Midbrain (tissue), 1 donor: ENCODE results near the gene SKA2.
"Not testable (repeated sequence)": the region's sequence is repeated elsewhere in the genome, so short reads cannot be mapped to it uniquely, and the experiment has no call there.

Experiments used
- DNase-seq: peaks from one replicate; lab custom pipeline; 2025; lab: John Stamatoyannopoulos, UW

Gene SKA2

DNA sequence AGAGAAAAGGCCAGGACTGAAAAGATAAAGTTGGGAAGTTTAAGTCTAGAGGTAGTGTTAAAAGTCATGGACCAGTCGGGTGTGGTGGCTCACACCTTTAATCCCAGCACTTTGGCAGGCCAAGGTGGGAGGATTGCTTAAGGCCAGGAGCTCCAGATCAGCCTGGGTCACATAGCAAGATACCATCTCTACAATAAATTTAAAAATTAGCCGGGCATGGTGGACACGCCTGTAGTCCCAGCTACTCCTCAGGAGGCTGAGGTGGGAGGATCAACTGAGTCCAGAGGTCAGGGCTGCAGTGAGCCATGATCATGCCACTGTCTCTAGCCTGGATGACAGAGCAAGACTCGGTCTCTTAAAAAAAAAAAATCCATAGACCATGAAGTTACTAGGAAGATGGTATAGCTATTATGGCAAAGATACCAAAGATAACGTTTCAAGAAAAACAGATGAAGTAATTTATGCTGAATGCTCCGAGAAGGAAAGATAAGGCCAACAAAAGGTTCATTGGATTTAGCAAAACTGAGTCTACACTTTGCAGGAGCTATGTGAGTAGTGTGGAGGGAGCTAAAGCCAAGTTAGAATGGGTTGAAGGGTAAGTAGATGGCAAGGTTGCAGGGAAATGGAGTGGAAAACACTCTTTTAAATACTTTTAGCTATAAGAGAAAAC, 60.0 kb downstream of the SKA2 start:
- no peak for DNase-seq

DNA sequence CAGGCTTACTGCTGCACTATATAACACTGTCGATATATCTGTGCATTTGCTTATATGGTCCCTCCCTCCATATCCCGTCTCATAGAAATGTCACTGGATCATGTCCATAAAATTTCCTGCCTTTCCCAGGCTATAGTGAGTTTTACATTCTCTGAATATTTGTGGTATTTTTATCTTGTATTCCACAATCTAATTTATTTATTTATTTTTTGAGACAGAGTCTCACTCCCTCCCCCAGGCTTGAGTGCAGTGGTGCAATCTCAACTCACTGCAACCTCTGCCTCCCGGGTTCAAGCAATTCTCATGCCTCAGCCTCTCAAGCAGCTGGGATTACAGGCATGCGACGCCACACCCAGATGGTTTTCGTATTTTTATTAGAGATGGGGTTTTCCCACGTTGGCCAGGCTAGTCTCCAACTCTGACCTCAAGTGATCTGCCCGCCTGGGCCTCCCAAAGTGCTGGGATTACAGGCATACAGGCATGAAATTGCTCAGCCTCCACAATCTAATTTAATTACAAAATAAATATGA, 61.2 kb downstream of the SKA2 start:
- no peak for DNase-seq

DNA sequence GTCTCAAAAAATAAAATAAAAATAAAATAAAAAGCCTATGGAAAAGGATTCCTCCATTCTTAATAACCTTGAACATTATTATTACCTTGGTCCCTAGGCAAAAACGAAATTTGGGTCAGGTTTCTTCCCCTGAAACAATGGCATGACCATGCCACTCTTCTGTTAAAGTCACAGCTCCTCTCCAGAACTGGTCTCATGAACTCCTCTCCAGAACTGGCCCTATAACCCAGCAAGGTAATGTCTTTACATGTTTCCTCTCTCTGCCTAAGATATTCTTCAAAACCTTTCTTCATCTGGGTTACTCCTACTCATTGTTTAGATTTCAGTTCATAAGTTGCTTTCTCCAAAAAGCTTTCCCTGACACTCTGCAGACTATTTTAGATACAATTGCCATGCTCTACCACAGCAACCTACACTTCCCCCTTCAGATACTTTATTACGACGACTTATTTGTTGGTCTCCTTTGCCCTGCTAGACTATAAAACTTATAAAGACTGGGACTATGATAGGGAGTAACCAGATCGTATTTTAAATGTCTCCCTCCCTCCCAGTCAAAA, 61.8 kb downstream of the SKA2 start:
- DNase-seq = no peak

DNA sequence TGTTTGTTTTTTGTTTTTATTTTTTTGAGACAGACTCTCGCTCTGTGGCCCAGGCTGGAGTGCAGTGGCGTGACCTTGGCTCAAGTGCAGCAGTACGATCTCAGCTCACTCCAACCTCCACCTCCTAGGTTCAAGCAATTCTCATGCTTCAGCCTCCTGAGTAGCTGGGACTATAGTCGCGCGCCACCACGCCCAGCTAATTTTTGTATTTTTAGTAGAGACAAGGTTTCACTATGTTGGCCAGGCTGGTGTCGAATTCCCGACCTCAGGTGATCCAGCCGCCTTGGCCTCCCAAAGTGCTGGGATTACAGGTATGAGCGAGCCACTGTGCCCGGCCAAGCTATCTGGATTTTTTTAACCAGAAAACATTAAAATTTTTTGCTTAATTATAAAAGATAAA, 64.4 kb downstream of the SKA2 start:
- not testable (repeated sequence) for DNase-seq

DNA sequence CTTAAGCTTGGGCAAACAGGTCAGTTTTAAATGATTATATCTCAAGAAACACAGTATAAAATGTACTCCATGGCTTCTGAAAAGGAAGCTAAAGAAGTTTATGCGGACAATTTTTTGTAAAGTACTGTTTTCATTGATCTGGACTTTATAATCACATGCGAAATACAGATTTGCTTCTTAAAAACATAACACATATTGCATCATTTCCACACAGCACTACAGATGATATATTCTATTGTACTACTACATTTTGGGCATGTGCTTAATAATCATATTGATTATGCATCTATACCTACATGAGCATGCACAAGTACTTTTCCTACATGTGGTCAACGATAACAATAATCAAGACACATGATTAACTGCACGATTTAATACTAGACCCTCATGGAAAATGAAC, 70.8 kb downstream of the SKA2 start:
- no peak for DNase-seq

DNA sequence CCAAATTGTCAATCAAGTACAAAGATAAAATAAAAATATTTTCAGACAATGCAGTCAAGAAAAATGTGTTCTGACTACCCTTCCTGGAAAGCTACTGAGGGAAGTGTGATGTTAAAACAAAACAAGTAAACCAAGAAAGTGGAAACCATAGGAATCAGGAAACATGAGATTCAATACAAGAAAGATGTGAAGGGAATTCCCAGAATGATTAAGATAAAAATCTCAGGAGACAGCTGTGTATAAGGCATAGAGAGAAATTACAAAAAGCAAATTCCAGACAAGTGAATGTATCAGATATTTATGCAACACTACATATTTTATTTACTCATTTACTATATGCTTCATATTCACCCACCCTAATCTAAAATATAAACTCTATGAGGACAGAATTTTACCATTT, 80.5 kb downstream of the SKA2 start:
- DNase-seq = no peak

DNA sequence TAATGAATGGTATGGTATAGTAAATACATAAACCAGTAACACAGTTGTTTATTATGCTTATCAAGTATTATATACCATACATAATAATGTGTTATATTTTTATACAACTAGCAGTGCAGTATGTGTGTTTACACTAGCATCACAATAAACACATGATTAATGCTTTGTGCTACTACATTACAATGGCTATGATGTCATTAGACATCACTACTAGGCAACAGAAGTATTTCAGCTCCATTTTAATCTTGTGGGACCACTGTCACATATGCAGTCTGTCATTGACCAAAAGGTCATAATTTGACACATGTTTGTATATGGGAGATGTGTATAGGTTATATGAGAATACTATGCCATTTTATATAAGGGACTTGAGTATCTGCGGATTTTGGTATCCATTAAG, 81.0 kb downstream of the SKA2 start:
- DNase-seq = no peak

DNA sequence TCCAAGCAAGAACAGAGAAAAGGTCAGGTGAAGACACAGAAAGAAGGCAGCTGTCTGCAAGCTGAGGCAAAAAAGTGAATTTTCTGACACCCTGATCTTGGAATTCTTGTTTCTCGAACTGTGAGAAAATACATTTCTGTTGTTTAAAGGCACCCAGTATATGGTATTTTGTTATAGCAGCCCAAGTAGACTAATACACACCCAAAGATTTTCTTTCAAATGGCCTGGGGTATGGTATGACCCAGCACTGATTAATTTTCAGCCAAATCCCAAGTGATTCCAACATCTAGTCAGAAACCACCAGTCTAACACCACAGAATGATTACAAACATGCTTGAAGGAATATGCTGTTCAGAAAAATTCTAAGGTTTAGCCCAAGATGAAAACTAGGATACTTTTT, 85.1 kb downstream of the SKA2 start:
- no peak for DNase-seq

DNA sequence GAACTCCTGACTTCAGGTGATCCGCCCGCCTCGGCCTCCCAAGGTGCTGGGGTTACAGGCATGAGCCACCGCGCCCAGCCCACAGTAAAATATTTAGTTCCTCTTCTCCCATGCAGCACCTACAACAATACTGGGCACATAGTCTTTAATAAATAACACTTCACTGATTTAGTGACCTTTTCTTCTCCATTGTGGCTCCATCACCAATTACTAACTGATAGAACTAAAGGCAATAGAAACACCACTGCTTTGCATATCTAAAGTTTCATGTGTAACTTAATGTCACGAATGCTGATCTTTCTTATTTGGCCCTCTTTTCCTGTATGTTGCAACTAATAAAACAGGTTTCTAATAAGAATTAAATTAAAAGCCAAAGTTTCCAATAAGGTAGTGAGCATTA, 87.2 kb downstream of the SKA2 start:
- DNase-seq = no peak

DNA sequence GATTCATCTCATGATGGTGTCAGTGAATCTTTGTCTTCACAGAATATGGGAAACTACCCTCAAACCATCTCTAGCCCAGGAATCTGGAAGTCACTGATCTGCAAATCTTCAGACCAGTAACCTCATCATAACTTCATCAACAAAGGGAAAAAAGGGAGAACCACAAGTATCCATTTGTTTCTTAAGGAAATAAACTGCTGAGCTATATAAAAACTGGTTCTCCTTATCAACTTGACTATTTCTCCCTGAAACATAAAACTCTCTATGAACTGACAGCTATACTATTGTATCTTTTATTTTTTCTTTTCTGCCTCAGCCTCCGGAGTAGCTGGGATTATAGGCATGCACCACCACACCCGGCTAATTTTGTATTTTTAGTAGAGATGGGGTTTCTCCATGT, 87.6 kb downstream of the SKA2 start:
- DNase-seq = no peak

DNA sequence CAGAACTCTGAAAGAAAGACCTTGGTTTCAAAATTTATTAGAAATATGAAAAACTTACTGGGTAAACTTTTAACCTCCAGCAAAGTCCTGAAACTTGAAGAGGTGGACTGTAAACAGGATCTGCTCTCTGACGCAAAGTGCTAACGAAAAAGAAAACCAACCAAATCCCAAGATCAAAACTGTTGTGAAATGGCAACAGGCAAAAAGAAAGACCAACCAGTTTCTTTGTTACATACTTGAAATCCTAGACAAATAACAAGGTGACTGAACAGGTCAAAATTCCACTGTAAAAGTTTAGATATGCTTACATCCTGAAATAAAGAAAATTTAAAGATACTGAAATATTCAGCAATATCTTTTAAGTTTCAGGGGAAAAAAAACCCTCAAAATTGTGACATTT, 92.5 kb downstream of the SKA2 start:
- DNase-seq = no peak
